NCI-H446 treated with DMSO at 0.1 percent for 48 hours (cell line): ENCODE data around the gene LYPD6.
"Not testable (repeated sequence)": the region's sequence is repeated elsewhere in the genome, so short reads cannot be mapped to it uniquely, and the experiment has no call there.

ENCODE experiments used
- DNase-seq: peaks from one replicate; lab custom pipeline; 2025; lab: John Stamatoyannopoulos, UW

Gene LYPD6

GRCh38 chr2:149330127-149331022 lies at the start of gene LYPD6:
Gene LYPD6 (plus strand): TSS chr2:149330587. CDS start chr2:149437709, 107,122 bp downstream.
- DNase-seq, result peak; percentile 42

GRCh38 chr2:149281441-149281840 lies 48.9 kb upstream of the LYPD6 start:
- DNase-seq, result no peak

GRCh38 chr2:149290662-149291061 lies 39.7 kb upstream of the LYPD6 start:
- no peak for DNase-seq

GRCh38 chr2:149291881-149292280 lies 38.5 kb upstream of the LYPD6 start:
- DNase-seq, result no peak

GRCh38 chr2:149296031-149296430 lies 34.4 kb upstream of the LYPD6 start:
- no peak for DNase-seq

- no peak for DNase-seq
Observed at GRCh38 chr2:149307014-149307413, 23.4 kb upstream of the LYPD6 start.

- DNase-seq, result no peak
Observed at GRCh38 chr2:149310349-149310748, 20.0 kb upstream of the LYPD6 start.

GRCh38 chr2:149312039-149312438 lies 18.3 kb upstream of the LYPD6 start:
- DNase-seq, result no peak

GRCh38 chr2:149313512-149313972 lies 16.8 kb upstream of the LYPD6 start:
- peak; percentile 67 for DNase-seq

- DNase-seq, result no peak
Observed at GRCh38 chr2:149314687-149315086, 15.7 kb upstream of the LYPD6 start.

GRCh38 chr2:149315461-149315860 lies 14.9 kb upstream of the LYPD6 start:
- no peak for DNase-seq

- DNase-seq, result not testable (repeated sequence)
Observed at GRCh38 chr2:149318566-149318965, 11.8 kb upstream of the LYPD6 start.

GRCh38 chr2:149320362-149320761 lies 10.0 kb upstream of the LYPD6 start:
- no peak for DNase-seq

GRCh38 chr2:149329068-149329467 lies 1.3 kb upstream of the LYPD6 start:
- no peak for DNase-seq

- DNase-seq, result no peak
Observed at GRCh38 chr2:149329489-149330126, 779 bp upstream of the LYPD6 start.

GRCh38 chr2:149331023-149331400 lies 625 bp downstream of the LYPD6 start:
- DNase-seq, result no peak

- DNase-seq, result no peak
Observed at GRCh38 chr2:149332364-149332763, 2.0 kb downstream of the LYPD6 start.

- DNase-seq, result no peak
Observed at GRCh38 chr2:149333636-149334035, 3.2 kb downstream of the LYPD6 start.

GRCh38 chr2:149334156-149334555 lies 3.8 kb downstream of the LYPD6 start:
- no peak for DNase-seq

- no peak for DNase-seq
Observed at GRCh38 chr2:149339324-149339723, 8.9 kb downstream of the LYPD6 start.

- no peak for DNase-seq
Observed at GRCh38 chr2:149342509-149342908, 12.1 kb downstream of the LYPD6 start.

- no peak for DNase-seq
Observed at GRCh38 chr2:149344105-149344504, 13.7 kb downstream of the LYPD6 start.

- DNase-seq, result no peak
Observed at GRCh38 chr2:149346272-149346671, 15.9 kb downstream of the LYPD6 start.
